ENCODE data around the gene USP32.
"Not testable (repeated sequence)": the region's sequence is repeated elsewhere in the genome, so short reads cannot be mapped to it uniquely, and the experiment has no call there.

The USP32 gene

GRCh38 chr17:60392042-60392844, at the start of gene USP32:
TSS of gene USP32 (minus strand) at chr17:60392133. CDS start at chr17:60391939, 194 bp downstream.
- peak; percentile 99 for DNase-seq (ENCODE audit: low read depth)
- TF ChIP-seq MYC (IDR thresholded peaks at IDR 0.05; ENCODE audit: low read depth, low read length) (peak; percentile 93), POLR2A (IDR thresholded peaks at IDR 0.05; ENCODE audit: extremely low read depth, insufficient read length) (peak; percentile 84), CTCF (IDR thresholded peaks at IDR 0.05; ENCODE audit: low read depth, low read length) (no peak), MAX (IDR thresholded peaks at IDR 0.05; ENCODE audit: low read depth, low read length) (peak; percentile 76)
- H3K4me3 ChIP-seq (ENCODE audit: low read depth, low read length): peak within 1 kb of the TSS; percentile 92

GRCh38 chr17:60439501-60439900, 47.6 kb upstream of the USP32 start:
- DNase-seq (ENCODE audit: low read depth): peak; percentile 39
- TF ChIP-seq MAX (IDR thresholded peaks at IDR 0.05; ENCODE audit: low read depth, low read length) (no peak), CTCF (IDR thresholded peaks at IDR 0.05; ENCODE audit: low read depth, low read length) (no peak), POLR2A (IDR thresholded peaks at IDR 0.05; ENCODE audit: extremely low read depth, insufficient read length) (no peak), MYC (IDR thresholded peaks at IDR 0.05; ENCODE audit: low read depth, low read length) (no peak)
- H3K4me3 ChIP-seq (ENCODE audit: low read depth, low read length): no peak overlapping the region

- TF ChIP-seq POLR2A (IDR thresholded peaks at IDR 0.05; ENCODE audit: extremely low read depth, insufficient read length): no peak
- no peak for TF ChIP-seq MYC (IDR thresholded peaks at IDR 0.05; ENCODE audit: low read depth, low read length)
- no peak for TF ChIP-seq MAX (IDR thresholded peaks at IDR 0.05; ENCODE audit: low read depth, low read length)
- TF ChIP-seq CTCF (IDR thresholded peaks at IDR 0.05; ENCODE audit: low read depth, low read length): no peak
- H3K4me3 ChIP-seq (ENCODE audit: low read depth, low read length): no peak overlapping the region
- DNase-seq (ENCODE audit: low read depth): peak; percentile 11
These were observed 44.7 kb upstream of the USP32 start for GRCh38 chr17:60436676-60437075.

- no peak overlapping the region for H3K4me3 ChIP-seq (ENCODE audit: low read depth, low read length)
- peak; percentile 82 for DNase-seq (ENCODE audit: low read depth)
- TF ChIP-seq MAX (IDR thresholded peaks at IDR 0.05; ENCODE audit: low read depth, low read length) (peak; percentile 81), MYC (IDR thresholded peaks at IDR 0.05; ENCODE audit: low read depth, low read length) (peak; percentile 82), CTCF (IDR thresholded peaks at IDR 0.05; ENCODE audit: low read depth, low read length) (peak; percentile 73), POLR2A (IDR thresholded peaks at IDR 0.05; ENCODE audit: extremely low read depth, insufficient read length) (no peak)
These were observed 43.6 kb upstream of the USP32 start for GRCh38 chr17:60435244-60436167.

GRCh38 chr17:60433021-60433997, 41.4 kb upstream of the USP32 start:
- DNase-seq (ENCODE audit: low read depth); H3K4me3 ChIP-seq (ENCODE audit: low read depth, low read length): not testable (repeated sequence)

GRCh38 chr17:60430561-60430960, 38.6 kb upstream of the USP32 start:
- H3K4me3 ChIP-seq (ENCODE audit: low read depth, low read length); DNase-seq (ENCODE audit: low read depth): not testable (repeated sequence)

GRCh38 chr17:60428491-60428890, 36.6 kb upstream of the USP32 start:
- not testable (repeated sequence) for DNase-seq (ENCODE audit: low read depth); H3K4me3 ChIP-seq (ENCODE audit: low read depth, low read length)
